Activated CD4-positive, alpha-beta T cell treated with anti-CD3 and anti-CD28 coated beads, Interleukin-2, amount 50 U/mL, for 4 hours (primary cell): ENCODE data around the gene TACO1.

Experiments
- DNase-seq, 2 experiments: peaks; one replicate each; pipeline ENCODE4 v3.0.0-alpha.2; 2020

Gene TACO1

GRCh38 chr17:63600569-63601438 lies at the start of gene TACO1:
TSS of gene TACO1 (plus strand) at chr17:63600895. CDS start at chr17:63601084, 189 bp downstream.
- DNase-seq: peak; percentile 70 to 72

GRCh38 chr17:63552211-63552610 lies 48.5 kb upstream of the TACO1 start:
- no peak for DNase-seq

GRCh38 chr17:63555500-63556156 lies 45.1 kb upstream of the TACO1 start:
- no peak for DNase-seq

GRCh38 chr17:63557416-63557815 lies 43.3 kb upstream of the TACO1 start:
- DNase-seq: no peak

- DNase-seq: no peak
Measured at GRCh38 chr17:63558441-63558840, 42.3 kb upstream of the TACO1 start.

GRCh38 chr17:63561819-63562218 lies 38.9 kb upstream of the TACO1 start:
- DNase-seq: no peak

- DNase-seq: no peak
Measured at GRCh38 chr17:63563339-63563738, 37.4 kb upstream of the TACO1 start.

- no peak for DNase-seq
Measured at GRCh38 chr17:63564562-63564961, 36.1 kb upstream of the TACO1 start.

GRCh38 chr17:63567229-63567628 lies 33.5 kb upstream of the TACO1 start:
- DNase-seq: no peak

- DNase-seq: no peak
Measured at GRCh38 chr17:63568563-63568962, 32.1 kb upstream of the TACO1 start.

- DNase-seq: no peak
Measured at GRCh38 chr17:63571632-63572310, 28.9 kb upstream of the TACO1 start.

- no peak for DNase-seq
Measured at GRCh38 chr17:63573634-63574033, 27.1 kb upstream of the TACO1 start.

GRCh38 chr17:63578027-63578768 lies 22.5 kb upstream of the TACO1 start:
- DNase-seq: no peak

GRCh38 chr17:63578769-63579111 lies 22.0 kb upstream of the TACO1 start:
- no peak for DNase-seq

- DNase-seq: no peak
Measured at GRCh38 chr17:63579633-63580032, 21.1 kb upstream of the TACO1 start.

GRCh38 chr17:63587770-63588169 lies 12.9 kb upstream of the TACO1 start:
- DNase-seq: no peak

GRCh38 chr17:63588797-63589196 lies 11.9 kb upstream of the TACO1 start:
- DNase-seq: no peak

GRCh38 chr17:63589646-63590045 lies 11.0 kb upstream of the TACO1 start:
- no peak for DNase-seq

- no peak for DNase-seq
Measured at GRCh38 chr17:63592797-63593196, 7.9 kb upstream of the TACO1 start.

GRCh38 chr17:63595132-63595531 lies 5.6 kb upstream of the TACO1 start:
- DNase-seq: no peak

GRCh38 chr17:63596856-63597586 lies 3.7 kb upstream of the TACO1 start:
- no peak for DNase-seq

- DNase-seq: no peak
Measured at GRCh38 chr17:63598281-63598680, 2.4 kb upstream of the TACO1 start.
